ENCODE results near the gene CCDC127.
"Not testable (repeated sequence)": the region's sequence is repeated elsewhere in the genome, so short reads cannot be mapped to it uniquely, and the experiment has no call there.

Gene CCDC127

GRCh38 chr5:171801-172331, 46.1 kb downstream of the CCDC127 start:
- DNase-seq, result no peak

GRCh38 chr5:170971-171800, 46.8 kb downstream of the CCDC127 start:
- no peak for DNase-seq

GRCh38 chr5:169728-170094, 48.2 kb downstream of the CCDC127 start:
- DNase-seq, result no peak

- no peak for DNase-seq
Measured at GRCh38 chr5:169071-169727, 48.8 kb downstream of the CCDC127 start.

- no peak for DNase-seq
Measured at GRCh38 chr5:167982-168660, 49.8 kb downstream of the CCDC127 start.

- no peak for DNase-seq
Measured at GRCh38 chr5:167511-167910, 50.4 kb downstream of the CCDC127 start.

- no peak for DNase-seq
Measured at GRCh38 chr5:166441-167372, 51.2 kb downstream of the CCDC127 start.

- not testable (repeated sequence) for DNase-seq
Measured at GRCh38 chr5:164783-165182, 53.2 kb downstream of the CCDC127 start.

- no peak for DNase-seq
Measured at GRCh38 chr5:164244-164643, 53.7 kb downstream of the CCDC127 start.

GRCh38 chr5:163841-164240, 54.1 kb downstream of the CCDC127 start:
- no peak for DNase-seq

GRCh38 chr5:163338-163620, 54.7 kb downstream of the CCDC127 start:
- no peak for DNase-seq

GRCh38 chr5:162565-163337, 55.2 kb downstream of the CCDC127 start:
- no peak for DNase-seq

GRCh38 chr5:162190-162564, 55.8 kb downstream of the CCDC127 start:
- no peak for DNase-seq

- no peak for DNase-seq
Measured at GRCh38 chr5:161803-162110, 56.2 kb downstream of the CCDC127 start.

GRCh38 chr5:160921-161802, 56.8 kb downstream of the CCDC127 start:
- DNase-seq, result no peak

GRCh38 chr5:160173-160510, 57.8 kb downstream of the CCDC127 start:
- DNase-seq, result no peak

- DNase-seq, result no peak
Measured at GRCh38 chr5:159448-160172, 58.3 kb downstream of the CCDC127 start.

GRCh38 chr5:158807-159447, 59.0 kb downstream of the CCDC127 start:
- no peak for DNase-seq

- DNase-seq, result no peak
Measured at GRCh38 chr5:157801-158200, 60.2 kb downstream of the CCDC127 start.

GRCh38 chr5:157126-157715, 60.7 kb downstream of the CCDC127 start:
- DNase-seq, result no peak

All from NCI-H2081 (cell line).